HEK293 (cell line): ENCODE measurements around the gene RASAL2.

ENCODE experiments used
- MYNN ChIP-seq: fragments of 450-650 bp; formaldehyde crosslinking; IDR thresholded peaks from 2 replicates; pipeline ENCODE4 v1.5.1; 2016; ENCODE audit warnings: missing biosample characterization, missing genetic modification characterization, borderline replicate concordance
- MZF1 ChIP-seq: fragments of 450-650 bp; formaldehyde crosslinking; IDR thresholded peaks from 2 replicates; pipeline ENCODE4 v1.5.1; 2017; ENCODE audit warnings: missing biosample characterization, missing genetic modification characterization, borderline replicate concordance
- RBAK ChIP-seq: fragments of 450-650 bp; formaldehyde crosslinking; IDR thresholded peaks from 2 replicates; pipeline ENCODE4 v1.5.1; 2016; ENCODE audit warnings: missing biosample characterization, missing genetic modification characterization
- SALL2 ChIP-seq: fragments of 450-650 bp; formaldehyde crosslinking; IDR thresholded peaks from 2 replicates; pipeline ENCODE4 v1.5.0; 2017; ENCODE audit warnings: missing biosample characterization, mild to moderate bottlenecking, missing genetic modification characterization, borderline replicate concordance
- ZBTB17 ChIP-seq: fragments of 450-650 bp; formaldehyde crosslinking; IDR thresholded peaks from 2 replicates; pipeline ENCODE4 v1.5.1; 2016; ENCODE audit warnings: missing biosample characterization, missing genetic modification characterization
- ZBTB48 ChIP-seq: fragments of 450-650 bp; formaldehyde crosslinking; IDR thresholded peaks from 2 replicates; pipeline ENCODE4 v1.5.1; 2016; ENCODE audit warnings: missing biosample characterization, missing genetic modification characterization
- ZEB2 ChIP-seq: fragments of 450-650 bp; formaldehyde crosslinking; IDR thresholded peaks from 2 replicates; pipeline ENCODE4 v1.5.1; 2016; ENCODE audit warnings: missing biosample characterization, missing genetic modification characterization
- ZFP37 ChIP-seq: fragments of 450-650 bp; formaldehyde crosslinking; IDR thresholded peaks from 2 replicates; pipeline ENCODE4 v1.5.1; 2016; ENCODE audit warnings: missing biosample characterization, missing genetic modification characterization
- ZNF169 ChIP-seq: fragments of 450-650 bp; formaldehyde crosslinking; IDR thresholded peaks from 2 replicates; pipeline ENCODE4 v1.5.1; 2016; ENCODE audit warnings: missing biosample characterization, missing genetic modification characterization
- ZNF274 ChIP-seq, 2 experiments: fragments of 200-500 bp in 1 of 2; fragments of 450-650 bp in 1 of 2; sonication (Bioruptor generic) in 1 of 2; formaldehyde crosslinking in 1 of 2; IDR thresholded peaks; 2 replicates each; pipeline versions ENCODE4 v1.5.1 to v1.6.1; 2014 to 2016; ENCODE audit warnings: borderline replicate concordance in 1 of 2, inconsistent platforms in 1 of 2, low read length in 1 of 2, missing biosample characterization in 1 of 2, missing genetic modification characterization in 1 of 2
- ZNF324 ChIP-seq: fragments of 450-650 bp; formaldehyde crosslinking; IDR thresholded peaks from 2 replicates; pipeline ENCODE4 v1.5.1; 2016; ENCODE audit warnings: missing biosample characterization, missing genetic modification characterization
- ZNF341 ChIP-seq: fragments of 450-650 bp; formaldehyde crosslinking; IDR thresholded peaks from 2 replicates; pipeline ENCODE4; 2016; ENCODE audit warnings: low read depth, missing biosample characterization, missing genetic modification characterization
- ZNF426 ChIP-seq: fragments of 450-650 bp; formaldehyde crosslinking; IDR thresholded peaks from 2 replicates; pipeline ENCODE4 v1.5.1; 2017; ENCODE audit warnings: missing biosample characterization, missing genetic modification characterization, mild to moderate bottlenecking, inconsistent platforms, moderate library complexity
- ZNF48 ChIP-seq: fragments of 450-650 bp; formaldehyde crosslinking; IDR thresholded peaks from 2 replicates; pipeline ENCODE4 v1.5.1; 2016; ENCODE audit warnings: missing biosample characterization, missing genetic modification characterization
- ZNF514 ChIP-seq: fragments of 450-650 bp; formaldehyde crosslinking; IDR thresholded peaks from 2 replicates; pipeline ENCODE4 v1.5.1; 2016; ENCODE audit warnings: missing biosample characterization, missing genetic modification characterization
- ZNF521 ChIP-seq: fragments of 450-650 bp; formaldehyde crosslinking; IDR thresholded peaks from 2 replicates; pipeline ENCODE4 v1.5.1; 2017; ENCODE audit warnings: missing biosample characterization, mild to moderate bottlenecking, missing genetic modification characterization
- ZNF561 ChIP-seq: fragments of 450-650 bp; IDR thresholded peaks from 2 replicates; pipeline ENCODE4 v1.5.1; 2018; ENCODE audit warnings: missing biosample characterization, missing genetic modification characterization, borderline replicate concordance
- ZNF600 ChIP-seq: fragments of 450-650 bp; formaldehyde crosslinking; IDR thresholded peaks from 2 replicates; pipeline ENCODE4 v1.5.1; 2016; ENCODE audit warnings: missing biosample characterization, missing genetic modification characterization
- ZNF776 ChIP-seq: fragments of 450-650 bp; formaldehyde crosslinking; IDR thresholded peaks from 2 replicates; pipeline ENCODE4 v1.5.0; 2017; ENCODE audit warnings: missing biosample characterization, missing genetic modification characterization, borderline replicate concordance
- ZNF843 ChIP-seq: fragments of 450-650 bp; formaldehyde crosslinking; IDR thresholded peaks from 2 replicates; pipeline ENCODE4 v1.5.1; 2016; ENCODE audit warnings: missing biosample characterization, missing genetic modification characterization
- ZSCAN16 ChIP-seq: fragments of 450-650 bp; formaldehyde crosslinking; IDR thresholded peaks from 2 replicates; pipeline ENCODE4 v1.5.1; 2016; ENCODE audit warnings: missing biosample characterization, missing genetic modification characterization
- ZSCAN23 ChIP-seq: fragments of 450-650 bp; formaldehyde crosslinking; IDR thresholded peaks from 2 replicates; pipeline ENCODE4 v1.5.1; 2016; ENCODE audit warnings: missing biosample characterization, missing genetic modification characterization
- TF ChIP-seq, protein P1 (sequence below): fragments of 450-650 bp; formaldehyde crosslinking; IDR thresholded peaks from 2 replicates; pipeline ENCODE4 v1.5.1; 2016; ENCODE audit warnings: missing biosample characterization, missing genetic modification characterization
- TF ChIP-seq, protein P2 (sequence below): fragments of 450-650 bp; formaldehyde crosslinking; IDR thresholded peaks from 2 replicates; pipeline ENCODE4 v1.5.1; 2016; ENCODE audit warnings: missing biosample characterization, missing genetic modification characterization
- TF ChIP-seq, protein P3 (sequence below): fragments of 450-650 bp; formaldehyde crosslinking; IDR thresholded peaks from 2 replicates; pipeline ENCODE4 v1.5.1; 2016; ENCODE audit warnings: missing biosample characterization, missing genetic modification characterization
- TF ChIP-seq, protein P4 (sequence below): fragments of 450-650 bp; formaldehyde crosslinking; IDR thresholded peaks from 2 replicates; pipeline ENCODE4 v1.5.1; 2017; ENCODE audit warnings: missing biosample characterization, missing genetic modification characterization
- TF ChIP-seq, protein P5 (sequence below): fragments of 450-650 bp; formaldehyde crosslinking; IDR thresholded peaks from 2 replicates; pipeline ENCODE4 v1.5.1; 2016; ENCODE audit warnings: missing biosample characterization, missing genetic modification characterization, borderline replicate concordance
- TF ChIP-seq, protein P6 (sequence below): fragments of 450-650 bp; formaldehyde crosslinking; IDR thresholded peaks from 2 replicates; pipeline ENCODE4 v1.5.1; 2016; ENCODE audit warnings: missing biosample characterization, missing genetic modification characterization, low read depth

Gene RASAL2

DNA sequence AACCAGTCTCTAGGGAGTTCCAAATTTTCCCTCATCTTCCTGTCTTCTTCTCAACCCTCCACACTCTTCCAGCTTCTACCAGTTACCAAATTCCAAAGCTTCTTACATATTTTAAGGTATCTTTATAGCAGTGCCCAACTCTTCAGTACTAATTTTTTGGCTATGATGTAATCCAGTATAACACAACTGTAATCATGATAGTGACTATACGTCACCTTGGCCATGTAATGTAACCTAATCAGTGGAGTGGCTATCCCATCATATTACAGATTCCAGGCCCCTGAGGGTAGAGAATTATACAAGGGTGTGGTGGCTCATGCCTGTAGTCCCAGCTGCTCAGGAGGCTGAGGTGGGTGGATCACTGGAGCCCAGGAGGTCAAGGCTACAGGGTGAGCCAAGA is 259.6 kb downstream of the RASAL2 start (continued):
- TF ChIP-seq ZNF426 (tag by site-specific recombination) (no peak), ZSCAN23 (no peak), ZNF169 (tag by site-specific recombination) (no peak), ZNF561 (tag by site-specific recombination) (no peak), ZNF274 (IDR thresholded peaks at IDR 0.05; ENCODE audit: low read length) (no peak), ZNF274 (tag by site-specific recombination; IDR thresholded peaks at IDR 0.05; ENCODE audit: borderline replicate concordance) (no peak), ZNF48 (no peak), ZNF514 (tag by site-specific recombination) (no peak), RBAK (tag by site-specific recombination) (no peak), ZNF324 (tag by site-specific recombination) (no peak), ZFP37 (peak; percentile 59; the same call in 1 of the 2 replicates), MYNN (tag by site-specific recombination) (no peak), ZNF843 (tag by site-specific recombination) (0 out of 2 replicates have a peak, but pooled peaks have one; percentile 32), ZNF776 (tag by site-specific recombination) (no peak), ZEB2 (tag by site-specific recombination) (no peak), ZNF600 (peak; percentile 43; the same call in 1 of the 2 replicates), ZBTB48 (tag by site-specific recombination) (no peak), MZF1 (tag by site-specific recombination) (no peak), ZBTB17 (peak; percentile 38; the same call in 1 of the 2 replicates), ZSCAN16 (tag by site-specific recombination) (no peak), ZNF521 (tag by site-specific recombination) (no peak), SALL2 (tag by site-specific recombination) (no peak), ZNF341 (tag by site-specific recombination) (no peak)
- TF ChIP-seq, protein P1, sequence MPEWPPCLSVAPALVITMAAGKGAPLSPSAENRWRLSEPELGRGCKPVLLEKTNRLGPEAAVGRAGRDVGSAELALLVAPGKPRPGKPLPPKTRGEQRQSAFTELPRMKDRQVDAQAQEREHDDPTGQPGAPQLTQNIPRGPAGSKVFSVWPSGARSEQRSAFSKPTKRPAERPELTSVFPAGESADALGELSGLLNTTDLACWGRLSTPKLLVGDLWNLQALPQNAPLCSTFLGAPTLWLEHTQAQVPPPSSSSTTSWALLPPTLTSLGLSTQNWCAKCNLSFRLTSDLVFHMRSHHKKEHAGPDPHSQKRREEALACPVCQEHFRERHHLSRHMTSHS = no peak
- TF ChIP-seq, protein P2, sequence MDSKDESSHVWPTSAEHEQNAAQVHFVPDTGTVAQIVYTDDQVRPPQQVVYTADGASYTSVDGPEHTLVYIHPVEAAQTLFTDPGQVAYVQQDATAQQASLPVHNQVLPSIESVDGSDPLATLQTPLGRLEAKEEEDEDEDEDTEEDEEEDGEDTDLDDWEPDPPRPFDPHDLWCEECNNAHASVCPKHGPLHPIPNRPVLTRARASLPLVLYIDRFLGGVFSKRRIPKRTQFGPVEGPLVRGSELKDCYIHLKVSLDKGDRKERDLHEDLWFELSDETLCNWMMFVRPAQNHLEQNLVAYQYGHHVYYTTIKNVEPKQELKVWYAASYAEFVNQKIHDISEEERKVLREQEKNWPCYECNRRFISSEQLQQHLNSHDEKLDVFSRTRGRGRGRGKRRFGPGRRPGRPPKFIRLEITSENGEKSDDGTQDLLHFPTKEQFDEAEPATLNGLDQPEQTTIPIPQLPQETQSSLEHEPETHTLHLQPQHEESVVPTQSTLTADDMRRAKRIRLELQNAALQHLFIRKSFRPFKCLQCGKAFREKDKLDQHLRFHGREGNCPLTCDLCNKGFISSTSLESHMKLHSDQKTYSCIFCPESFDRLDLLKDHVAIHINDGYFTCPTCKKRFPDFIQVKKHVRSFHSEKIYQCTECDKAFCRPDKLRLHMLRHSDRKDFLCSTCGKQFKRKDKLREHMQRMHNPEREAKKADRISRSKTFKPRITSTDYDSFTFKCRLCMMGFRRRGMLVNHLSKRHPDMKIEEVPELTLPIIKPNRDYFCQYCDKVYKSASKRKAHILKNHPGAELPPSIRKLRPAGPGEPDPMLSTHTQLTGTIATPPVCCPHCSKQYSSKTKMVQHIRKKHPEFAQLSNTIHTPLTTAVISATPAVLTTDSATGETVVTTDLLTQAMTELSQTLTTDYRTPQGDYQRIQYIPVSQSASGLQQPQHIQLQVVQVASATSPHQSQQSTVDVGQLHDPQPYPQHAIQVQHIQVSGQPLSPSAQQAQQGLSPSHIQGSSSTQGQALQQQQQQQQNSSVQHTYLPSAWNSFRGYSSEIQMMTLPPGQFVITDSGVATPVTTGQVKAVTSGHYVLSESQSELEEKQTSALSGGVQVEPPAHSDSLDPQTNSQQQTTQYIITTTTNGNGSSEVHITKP (tag by site-specific recombination) = peak; percentile 78
- TF ChIP-seq, protein P3, sequence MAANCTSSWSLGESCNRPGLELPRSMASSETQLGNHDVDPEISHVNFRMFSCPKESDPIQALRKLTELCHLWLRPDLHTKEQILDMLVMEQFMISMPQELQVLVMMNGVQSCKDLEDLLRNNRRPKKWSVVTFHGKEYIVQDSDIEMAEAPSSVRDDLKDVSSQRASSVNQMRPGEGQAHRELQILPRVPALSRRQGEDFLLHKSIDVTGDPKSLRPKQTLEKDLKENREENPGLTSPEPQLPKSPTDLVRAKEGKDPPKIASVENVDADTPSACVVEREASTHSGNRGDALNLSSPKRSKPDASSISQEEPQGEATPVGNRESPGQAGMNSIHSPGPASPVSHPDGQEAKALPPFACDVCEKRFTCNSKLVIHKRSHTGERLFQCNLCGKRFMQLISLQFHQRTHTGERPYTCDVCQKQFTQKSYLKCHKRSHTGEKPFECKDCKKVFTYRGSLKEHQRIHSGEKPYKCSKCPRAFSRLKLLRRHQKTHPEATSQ (tag by site-specific recombination) = no peak
- TF ChIP-seq, protein P4, sequence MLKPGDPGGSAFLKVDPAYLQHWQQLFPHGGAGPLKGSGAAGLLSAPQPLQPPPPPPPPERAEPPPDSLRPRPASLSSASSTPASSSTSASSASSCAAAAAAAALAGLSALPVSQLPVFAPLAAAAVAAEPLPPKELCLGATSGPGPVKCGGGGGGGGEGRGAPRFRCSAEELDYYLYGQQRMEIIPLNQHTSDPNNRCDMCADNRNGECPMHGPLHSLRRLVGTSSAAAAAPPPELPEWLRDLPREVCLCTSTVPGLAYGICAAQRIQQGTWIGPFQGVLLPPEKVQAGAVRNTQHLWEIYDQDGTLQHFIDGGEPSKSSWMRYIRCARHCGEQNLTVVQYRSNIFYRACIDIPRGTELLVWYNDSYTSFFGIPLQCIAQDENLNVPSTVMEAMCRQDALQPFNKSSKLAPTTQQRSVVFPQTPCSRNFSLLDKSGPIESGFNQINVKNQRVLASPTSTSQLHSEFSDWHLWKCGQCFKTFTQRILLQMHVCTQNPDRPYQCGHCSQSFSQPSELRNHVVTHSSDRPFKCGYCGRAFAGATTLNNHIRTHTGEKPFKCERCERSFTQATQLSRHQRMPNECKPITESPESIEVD = no peak
- TF ChIP-seq, protein P5, sequence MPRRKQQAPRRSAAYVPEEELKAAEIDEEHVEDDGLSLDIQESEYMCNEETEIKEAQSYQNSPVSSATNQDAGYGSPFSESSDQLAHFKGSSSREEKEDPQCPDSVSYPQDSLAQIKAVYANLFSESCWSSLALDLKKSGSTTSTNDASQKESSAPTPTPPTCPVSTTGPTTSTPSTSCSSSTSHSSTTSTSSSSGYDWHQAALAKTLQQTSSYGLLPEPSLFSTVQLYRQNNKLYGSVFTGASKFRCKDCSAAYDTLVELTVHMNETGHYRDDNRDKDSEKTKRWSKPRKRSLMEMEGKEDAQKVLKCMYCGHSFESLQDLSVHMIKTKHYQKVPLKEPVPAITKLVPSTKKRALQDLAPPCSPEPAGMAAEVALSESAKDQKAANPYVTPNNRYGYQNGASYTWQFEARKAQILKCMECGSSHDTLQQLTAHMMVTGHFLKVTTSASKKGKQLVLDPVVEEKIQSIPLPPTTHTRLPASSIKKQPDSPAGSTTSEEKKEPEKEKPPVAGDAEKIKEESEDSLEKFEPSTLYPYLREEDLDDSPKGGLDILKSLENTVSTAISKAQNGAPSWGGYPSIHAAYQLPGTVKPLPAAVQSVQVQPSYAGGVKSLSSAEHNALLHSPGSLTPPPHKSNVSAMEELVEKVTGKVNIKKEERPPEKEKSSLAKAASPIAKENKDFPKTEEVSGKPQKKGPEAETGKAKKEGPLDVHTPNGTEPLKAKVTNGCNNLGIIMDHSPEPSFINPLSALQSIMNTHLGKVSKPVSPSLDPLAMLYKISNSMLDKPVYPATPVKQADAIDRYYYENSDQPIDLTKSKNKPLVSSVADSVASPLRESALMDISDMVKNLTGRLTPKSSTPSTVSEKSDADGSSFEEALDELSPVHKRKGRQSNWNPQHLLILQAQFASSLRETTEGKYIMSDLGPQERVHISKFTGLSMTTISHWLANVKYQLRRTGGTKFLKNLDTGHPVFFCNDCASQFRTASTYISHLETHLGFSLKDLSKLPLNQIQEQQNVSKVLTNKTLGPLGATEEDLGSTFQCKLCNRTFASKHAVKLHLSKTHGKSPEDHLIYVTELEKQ (tag by site-specific recombination) = no peak
- TF ChIP-seq, protein P6, sequence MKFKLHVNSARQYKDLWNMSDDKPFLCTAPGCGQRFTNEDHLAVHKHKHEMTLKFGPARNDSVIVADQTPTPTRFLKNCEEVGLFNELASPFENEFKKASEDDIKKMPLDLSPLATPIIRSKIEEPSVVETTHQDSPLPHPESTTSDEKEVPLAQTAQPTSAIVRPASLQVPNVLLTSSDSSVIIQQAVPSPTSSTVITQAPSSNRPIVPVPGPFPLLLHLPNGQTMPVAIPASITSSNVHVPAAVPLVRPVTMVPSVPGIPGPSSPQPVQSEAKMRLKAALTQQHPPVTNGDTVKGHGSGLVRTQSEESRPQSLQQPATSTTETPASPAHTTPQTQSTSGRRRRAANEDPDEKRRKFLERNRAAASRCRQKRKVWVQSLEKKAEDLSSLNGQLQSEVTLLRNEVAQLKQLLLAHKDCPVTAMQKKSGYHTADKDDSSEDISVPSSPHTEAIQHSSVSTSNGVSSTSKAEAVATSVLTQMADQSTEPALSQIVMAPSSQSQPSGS (tag by site-specific recombination) = peak; percentile 91
